Fibroblast of skin of scalp (primary cell): ENCODE data around the gene THOP1. TPM values are rescaled to one million over a fixed set of nuclear protein-coding genes. Genes with fewer than 3 reads are reported as not detected.

Experiments
- DNase-seq: peaks from one replicate; pipeline ENCODE4 v3.0.0-alpha.2; 2013
- polyA plus RNA-seq, 2 experiments: library from polyadenylated mRNA; unstranded; fragments of 120-200 nt; gene quantifications; one replicate each; pipeline ENCODE4 v1.2.1, GENCODE V29; 2013; ENCODE audit not compliant: insufficient read length in 2 of 2

The THOP1 gene
- 79.1 TPM for polyA plus RNA-seq (2013, experiment 1 of 2; ENCODE audit: insufficient read length)
- polyA plus RNA-seq (2013, experiment 2 of 2; ENCODE audit: insufficient read length): 70.3 TPM

DNA sequence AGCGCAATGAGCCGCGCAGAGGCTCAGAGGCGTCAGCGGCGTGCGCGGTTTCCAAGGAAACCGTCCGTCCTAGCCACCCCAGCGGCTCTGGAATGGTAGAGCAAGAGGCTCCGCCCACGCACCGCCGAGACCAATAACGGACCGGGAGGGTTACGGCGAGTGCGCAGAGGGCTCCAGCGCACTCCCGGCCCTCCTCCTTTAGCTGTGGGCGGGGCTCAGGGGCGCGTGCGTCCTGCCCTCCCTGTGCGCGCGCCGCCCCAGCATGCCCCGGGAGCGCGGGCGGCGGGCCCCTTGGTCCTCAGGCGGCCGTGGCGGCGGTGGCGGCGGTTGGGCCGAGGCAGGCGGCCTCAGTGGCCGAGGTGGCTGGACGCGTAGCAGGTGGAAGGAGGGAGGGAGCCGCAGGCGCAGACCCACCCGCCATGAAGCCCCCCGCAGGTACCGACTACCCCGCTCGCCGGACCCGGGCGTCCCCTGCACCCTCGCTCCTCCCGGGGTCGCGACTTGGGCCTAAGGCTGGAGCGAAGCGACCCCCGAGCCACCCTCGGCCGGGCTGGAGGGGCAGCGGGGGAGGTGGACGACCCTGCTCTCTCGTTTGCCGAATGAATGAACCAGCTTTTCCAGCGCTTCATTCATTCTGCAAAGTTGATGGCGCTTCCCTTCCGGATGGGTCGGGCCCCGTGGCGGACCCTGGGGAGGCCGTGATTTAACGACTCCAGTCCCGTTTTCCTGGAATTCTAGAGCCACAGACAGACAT is at the start of gene THOP1:
THOP1 (plus strand) TSS at position 260 of the 754 bp plus-strand sequence; CDS start at position 420, 160 bp downstream.
- peak; percentile 99 for DNase-seq

DNA sequence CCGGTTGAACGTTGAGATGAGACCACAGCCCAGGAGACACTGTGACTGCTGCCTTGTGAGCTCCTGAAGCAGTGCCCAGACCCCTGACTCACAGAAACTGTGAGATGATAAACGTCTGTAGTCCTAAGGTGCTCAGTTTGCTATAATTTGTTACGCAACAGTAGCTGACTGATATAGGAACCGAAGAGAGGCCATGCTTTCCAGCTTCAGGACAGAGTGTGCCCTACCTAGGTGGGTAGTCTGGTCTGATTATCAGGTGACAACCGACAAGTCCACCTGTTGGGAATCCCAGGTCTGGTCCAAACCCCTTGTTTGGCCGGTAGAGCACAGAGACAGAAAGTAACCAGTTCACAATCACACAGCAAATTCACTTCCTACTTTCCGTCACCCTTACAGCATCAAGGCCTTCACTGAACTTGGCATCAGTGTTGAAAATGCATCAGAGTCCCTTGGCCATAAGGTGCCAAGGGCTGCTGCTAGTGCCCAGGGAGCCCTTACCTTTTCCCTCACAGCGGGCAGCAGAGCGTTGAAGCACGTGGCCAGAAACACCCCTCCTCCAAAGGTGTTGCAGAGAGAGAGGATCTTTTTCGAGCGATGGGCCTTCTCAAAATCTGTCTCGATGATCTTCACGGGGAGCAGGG is 48.6 kb upstream of the THOP1 start:
- no peak for DNase-seq

DNA sequence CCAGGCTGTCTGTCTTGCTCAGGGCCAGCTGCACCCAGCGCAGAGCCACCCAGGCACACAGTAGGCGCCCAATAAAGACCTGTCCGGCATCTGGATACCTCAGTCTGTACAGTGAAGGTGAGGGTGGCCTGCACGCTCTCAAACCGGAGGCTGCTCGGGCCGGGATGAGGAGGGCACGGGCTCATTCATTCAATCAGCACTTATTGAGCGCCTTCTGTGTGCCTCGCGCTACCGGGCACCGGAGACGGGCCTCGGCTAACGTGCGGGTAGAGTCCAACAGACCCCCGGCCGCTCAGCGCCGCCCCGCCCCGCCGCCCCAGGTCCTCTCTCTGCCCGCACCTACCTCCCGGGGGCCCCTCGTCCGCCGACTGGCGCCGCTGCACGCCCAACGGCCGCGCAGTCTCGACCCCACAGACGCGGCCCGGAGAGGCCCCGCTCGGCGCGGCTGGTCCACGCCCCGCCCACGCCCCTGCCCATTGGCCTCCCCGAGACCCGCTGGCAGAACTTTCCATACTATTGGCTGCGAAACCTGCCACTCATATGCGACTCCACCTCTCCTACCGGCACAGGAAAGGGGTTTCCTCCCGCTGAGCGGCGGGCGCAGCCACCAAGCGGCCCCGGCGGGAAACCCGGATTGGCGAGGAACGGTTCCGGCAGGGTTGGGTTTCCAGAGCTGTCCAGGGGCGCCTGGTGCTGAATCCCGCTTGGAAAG is 45.5 kb upstream of the THOP1 start, which contains the start of gene SLC39A3:
SLC39A3 (minus strand) TSS at position 416 of the 712 bp plus-strand sequence. CDS start 2,760 bp downstream, outside the sequence.
- peak; percentile 99 for DNase-seq

DNA sequence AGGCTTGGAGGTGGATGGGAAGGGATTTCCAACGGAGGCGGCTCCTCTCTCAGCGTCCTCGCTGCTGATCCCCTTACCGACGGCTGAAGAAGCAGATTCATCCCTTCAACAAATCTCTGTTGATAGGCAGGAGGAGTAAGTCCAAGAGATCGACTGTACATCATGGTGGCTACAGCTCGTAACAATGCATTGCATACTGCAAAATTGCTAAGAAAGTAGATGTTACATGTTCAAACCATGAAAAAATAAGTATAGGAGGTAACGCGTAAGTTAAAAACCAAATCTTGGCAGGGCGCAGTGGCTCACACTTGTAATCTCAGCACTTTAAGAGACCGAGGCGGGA is 45.0 kb upstream of the THOP1 start:
- DNase-seq: no peak

DNA sequence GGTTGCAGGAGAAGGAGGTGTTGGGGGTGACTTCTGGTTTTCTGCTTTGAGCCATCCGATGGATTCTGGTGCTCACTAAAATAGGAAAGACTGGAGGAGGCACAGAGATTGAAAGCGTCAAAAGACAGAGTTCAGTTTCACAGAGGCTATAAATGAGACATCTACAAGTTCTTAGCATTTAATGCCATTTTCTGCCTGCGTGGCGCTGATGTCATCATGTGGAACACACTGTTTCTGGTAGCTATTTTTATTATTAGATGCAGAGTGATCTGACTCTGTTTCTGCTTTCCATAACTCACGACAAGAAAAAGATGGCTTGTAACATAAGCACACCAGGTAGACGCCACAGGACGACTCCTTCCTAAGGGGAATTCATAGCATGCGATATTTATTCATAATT is 42.2 kb upstream of the THOP1 start:
- DNase-seq: no peak

DNA sequence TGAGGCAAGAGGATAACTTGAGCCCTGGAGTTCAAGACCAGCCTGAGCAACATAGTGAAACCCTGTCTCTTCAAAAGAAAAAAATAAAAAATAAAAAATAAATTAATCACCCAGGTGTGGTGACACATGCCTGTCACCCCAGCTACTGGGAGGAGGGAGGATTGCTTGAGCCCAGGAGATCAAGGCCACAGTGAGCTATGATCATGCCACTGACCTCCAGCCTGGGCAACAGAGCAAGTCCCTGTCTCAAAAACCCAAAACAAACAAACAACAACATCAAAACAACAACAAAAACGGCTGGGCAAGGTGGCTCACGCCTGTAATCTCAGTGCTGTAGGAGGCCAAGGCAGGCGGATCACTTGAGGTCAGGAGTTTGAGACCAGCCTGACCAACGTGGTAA is 41.2 kb upstream of the THOP1 start:
- no peak for DNase-seq

DNA sequence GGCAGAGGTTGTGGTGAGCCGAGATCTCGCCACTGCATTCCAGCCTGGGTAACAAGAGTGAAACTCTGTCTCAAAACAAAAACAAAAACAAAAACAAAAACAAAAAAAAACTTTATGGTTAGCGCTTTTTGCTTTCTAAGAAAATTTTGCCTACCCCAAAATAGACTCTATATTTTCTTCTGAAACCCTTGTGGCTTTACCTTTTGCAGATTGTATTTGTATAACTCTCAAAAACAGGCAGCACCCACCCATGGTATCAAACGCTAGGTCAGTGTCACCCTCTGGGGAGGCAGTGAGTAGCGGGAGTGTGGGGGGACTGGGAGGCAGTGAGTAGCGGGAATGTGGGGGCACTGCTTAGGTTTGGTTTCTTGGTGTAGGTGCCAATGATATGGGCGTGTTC is 38.0 kb upstream of the THOP1 start:
- no peak for DNase-seq

DNA sequence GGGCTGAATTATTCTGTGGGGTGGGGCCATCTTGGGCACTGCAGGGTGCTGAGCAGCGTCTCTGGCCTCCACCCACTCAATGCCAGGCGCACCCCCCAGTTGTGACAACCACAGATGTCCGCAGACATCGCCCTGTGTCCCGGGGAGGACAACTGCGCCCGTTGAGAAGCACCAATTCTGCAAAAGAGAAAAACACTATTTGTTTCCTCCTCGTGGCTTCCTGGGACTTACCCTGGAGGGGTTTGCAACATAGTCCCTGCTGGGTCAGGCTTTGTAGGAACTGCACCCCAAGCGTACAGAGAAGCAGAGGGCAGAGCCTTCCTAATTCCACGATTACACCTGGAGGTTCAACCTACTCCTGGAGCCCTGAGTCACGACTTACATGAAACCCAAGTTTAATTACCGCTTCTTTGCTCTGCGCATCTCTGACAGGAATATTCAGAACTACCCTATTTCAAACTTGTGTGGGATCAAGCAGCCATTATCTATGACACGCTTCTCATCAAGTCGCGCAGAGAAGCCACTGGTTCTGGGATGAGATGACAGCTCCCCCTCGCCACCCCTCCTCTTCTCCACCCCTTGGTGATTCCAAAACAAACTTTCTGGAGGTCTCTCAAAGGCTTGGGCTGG is 34.4 kb upstream of the THOP1 start:
- DNase-seq: no peak

DNA sequence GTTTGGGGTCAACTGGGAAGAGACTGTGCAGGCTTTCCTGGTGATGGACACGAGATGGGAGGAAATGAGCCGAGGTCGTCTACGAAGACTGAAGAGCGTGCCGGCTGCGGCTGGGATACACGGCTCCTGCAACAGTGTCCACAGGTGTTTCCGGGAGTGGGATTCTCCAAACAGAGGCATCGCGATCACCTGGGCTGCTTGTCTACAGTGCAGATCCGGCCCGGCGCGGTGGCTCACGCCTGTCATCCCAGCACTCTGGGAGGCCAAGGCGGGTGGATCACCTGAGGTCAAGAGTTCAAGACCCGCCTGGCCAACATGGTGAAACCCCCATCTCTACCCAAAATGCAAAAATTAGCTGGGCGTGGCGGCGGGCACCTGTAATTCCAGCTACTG is 33.9 kb upstream of the THOP1 start:
- no peak for DNase-seq

DNA sequence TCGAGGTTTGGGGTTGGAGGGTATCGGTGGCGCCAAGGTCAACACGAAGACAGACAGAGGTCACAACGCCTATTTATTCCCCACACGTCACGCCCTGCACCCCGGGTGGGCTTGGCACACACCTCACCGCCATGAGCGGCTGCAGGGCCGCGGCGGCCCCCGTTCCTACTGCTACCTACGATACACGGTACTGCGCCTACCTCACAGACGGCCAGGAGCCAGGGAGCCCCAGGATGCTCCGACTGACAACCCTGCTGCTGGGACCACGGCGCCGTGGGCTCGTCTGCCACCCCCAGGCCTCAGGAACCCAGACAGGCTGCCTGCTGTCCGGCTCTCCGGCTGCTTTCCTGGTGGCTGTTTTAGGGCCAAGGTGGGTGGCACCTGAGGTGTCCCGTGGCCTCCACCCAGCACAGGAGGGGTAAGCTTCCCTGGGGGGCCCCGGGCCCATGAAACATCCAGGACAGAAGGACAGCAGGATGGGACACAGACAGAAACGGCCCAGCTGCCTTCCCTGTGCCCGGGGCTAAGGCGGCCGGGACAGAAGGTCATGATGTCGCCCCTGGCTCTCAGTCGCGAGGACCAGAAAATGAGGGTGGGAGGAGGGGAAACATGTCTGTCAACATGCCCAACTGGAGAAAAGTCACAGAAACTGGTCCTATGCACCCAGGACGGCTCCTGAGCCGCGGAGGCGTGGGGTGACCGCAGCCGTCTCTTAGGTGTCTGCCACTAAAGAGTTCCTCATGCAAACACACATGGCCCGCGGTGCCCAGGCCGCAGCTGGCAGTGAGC is 30.4 kb upstream of the THOP1 start:
- DNase-seq: no peak

DNA sequence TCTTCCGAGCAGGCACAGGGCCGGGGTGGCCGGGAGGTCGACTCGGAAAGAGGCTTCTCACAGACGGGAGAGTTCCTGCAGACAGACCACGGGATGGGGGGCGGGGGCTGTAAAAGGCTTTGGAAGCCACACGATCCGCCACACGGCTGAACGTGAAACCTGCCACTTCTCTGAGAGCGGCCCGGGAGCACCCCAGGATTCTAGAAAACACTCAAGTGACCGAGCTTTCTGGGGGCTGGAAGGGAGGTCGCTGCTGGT is 29.9 kb upstream of the THOP1 start:
- no peak for DNase-seq

DNA sequence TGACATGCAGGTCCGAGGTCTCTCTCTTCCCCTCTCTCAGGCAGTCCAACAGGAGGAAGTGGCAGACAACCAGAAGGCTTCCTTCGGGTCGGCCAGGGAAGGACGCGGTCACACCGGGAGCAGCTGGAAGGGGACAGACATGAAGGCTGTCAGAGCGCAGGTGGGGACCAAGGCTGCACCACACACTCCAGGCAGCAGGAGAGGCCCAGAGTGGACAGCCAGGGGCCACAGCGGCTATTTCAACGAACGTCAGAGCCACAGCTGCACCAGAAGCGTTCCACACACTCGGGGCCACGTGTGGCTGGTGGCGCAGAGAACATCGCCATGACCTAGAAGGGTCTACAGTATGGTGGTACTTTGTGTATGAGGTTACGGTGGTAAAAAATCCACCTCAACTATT is 29.5 kb upstream of the THOP1 start:
- DNase-seq: no peak

DNA sequence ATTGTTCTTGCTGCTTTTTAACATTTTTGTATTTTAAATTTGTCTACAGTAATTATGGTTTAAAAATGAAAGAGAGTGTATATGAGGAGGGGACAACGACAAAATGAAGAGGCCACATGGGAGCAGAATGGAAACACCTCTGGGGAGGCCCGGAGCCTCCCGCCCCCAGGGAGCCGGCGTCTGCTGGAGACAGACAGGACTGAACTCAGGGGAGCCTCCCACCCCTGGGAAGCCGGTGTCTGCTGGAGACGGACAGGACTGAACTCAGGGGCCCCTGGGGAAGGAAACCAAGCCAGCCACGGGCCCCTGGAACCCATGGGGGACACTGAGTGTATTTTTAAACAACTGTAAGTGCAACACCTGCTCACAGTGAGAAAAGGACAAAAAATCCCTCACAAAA is 28.8 kb upstream of the THOP1 start:
- no peak for DNase-seq

DNA sequence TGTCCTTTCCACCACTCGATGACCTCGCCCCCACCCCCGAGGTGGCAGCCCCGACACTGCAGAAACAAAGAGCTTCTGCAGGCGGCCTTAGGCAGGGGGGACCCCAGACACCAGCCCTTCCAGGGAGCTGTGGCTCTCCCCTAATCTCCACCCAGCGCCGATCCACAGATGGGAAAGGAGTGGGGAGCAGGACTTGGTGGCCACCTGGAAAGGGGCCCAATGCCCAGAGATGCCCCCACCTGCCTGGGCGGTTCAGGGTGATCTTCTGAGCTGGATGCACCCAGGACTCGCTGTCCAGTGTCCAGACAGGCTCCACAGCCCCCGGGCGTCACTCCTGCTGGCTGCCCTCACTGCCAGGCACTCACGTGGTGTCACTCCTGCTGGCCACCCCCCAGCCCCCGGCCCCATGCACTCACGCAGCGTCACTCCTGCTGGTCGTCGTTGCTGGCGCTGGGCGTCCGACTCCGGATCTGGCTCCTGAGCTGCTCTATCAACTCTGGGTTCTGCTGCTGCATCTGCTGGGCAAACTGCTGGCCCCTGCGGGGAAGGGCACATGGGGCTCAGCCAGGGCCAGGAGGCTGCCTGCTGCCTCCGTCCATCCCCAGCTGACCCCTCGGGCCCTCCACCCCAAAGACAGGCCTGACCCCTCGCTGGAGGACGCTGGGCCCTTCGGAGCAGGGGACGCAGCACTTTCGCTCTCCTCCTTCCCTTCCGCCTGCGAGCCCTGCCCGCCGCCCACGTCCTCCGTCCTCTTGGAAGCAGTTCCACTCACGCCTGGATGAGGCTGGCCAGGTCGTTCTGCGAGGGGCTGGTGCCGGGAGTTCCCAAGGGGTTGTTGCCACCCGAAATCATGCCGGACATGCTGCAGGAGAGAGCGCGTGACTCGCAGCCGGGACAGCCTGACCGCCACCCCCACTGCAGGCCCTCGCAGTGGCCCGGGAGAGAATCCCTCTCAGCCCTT is 28.1 kb upstream of the THOP1 start:
- DNase-seq: no peak

DNA sequence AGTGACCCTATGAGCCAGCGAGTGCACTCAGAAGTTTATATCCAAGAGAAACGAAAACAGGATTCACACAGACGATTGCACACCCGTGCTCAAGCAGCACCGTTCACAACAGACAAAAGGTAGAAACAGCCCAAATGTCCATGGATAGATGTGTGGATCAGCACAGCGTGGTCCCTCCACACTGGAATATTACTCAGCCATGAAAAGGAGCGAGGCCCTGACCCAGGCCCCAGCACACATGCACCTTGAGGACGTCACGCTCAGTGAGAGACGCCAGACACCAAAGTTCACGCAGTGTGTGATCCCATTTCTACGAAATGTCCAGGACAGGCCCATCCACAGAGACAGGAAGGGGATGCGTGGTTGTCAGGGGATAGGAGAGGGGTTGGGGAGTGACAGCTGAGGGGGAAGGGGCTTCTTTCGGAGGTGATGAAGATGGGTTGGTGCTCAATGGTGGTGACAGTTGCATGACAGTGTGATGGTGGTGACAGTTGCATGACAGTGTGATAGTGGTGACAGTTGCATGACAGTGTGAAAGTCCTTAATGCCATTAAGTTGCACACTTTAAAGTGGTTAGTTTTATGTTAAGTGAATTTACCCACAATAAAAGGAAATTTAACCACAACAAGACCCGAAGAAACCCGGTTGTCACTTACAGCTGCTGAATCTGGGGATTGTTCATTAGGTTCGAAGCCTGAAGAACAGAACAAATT is 26.5 kb upstream of the THOP1 start:
- DNase-seq: no peak

DNA sequence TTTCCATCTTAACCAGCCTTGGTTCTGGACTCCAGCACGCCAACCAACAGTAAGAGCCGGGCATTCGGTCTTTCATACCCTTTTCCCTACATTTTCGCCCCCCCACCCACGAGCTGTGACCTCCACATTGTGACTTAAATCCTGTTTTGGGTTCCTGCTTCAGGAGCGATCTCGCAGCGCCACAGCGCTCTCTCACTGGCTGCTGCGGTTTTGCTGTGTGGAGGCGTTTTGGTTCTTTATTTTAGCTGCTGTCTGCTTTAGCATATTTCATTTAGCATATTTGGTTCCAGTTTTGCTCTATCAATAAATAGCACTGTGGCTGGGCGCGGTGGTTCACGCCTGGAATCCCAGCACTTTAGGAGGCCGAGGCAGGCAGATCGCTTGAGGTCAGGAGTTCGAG is 25.9 kb upstream of the THOP1 start:
- no peak for DNase-seq

DNA sequence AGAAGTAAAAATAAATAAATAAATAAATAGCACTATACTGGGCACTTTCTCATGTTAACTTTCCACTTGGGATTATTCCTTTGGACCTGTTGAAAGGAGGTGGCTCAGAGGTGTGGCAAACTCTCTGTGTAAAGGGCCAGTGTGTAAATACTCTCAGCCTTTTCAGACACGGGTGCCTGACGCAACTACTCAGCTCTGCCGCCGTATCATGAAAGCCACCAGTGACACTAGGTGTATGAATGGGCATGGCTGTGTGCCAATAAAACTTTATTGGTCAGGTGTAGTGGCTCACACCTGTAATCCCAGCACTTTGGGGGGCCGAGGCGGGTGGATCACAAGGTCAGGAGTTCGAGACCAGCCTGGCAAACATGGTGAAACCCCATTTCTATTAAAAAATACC is 25.3 kb upstream of the THOP1 start:
- DNase-seq: no peak

DNA sequence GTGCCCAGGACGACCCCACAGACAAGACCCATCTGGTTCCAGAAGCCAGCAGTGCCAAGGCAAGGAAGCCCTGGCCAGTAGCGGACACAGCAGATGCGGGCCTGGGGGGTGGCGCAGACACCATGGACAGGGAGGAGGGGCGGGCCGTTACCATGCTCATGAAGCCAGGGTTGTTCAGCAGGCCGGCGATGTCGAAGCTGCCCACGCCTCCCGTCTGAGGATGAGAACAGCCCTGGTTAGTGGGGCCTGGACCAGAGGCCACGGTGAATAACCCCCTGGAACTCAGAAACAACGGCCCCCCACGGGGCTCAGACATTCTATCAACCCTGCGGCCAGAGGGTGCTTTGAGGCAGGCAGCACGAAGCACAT is 24.0 kb upstream of the THOP1 start:
- DNase-seq: no peak

DNA sequence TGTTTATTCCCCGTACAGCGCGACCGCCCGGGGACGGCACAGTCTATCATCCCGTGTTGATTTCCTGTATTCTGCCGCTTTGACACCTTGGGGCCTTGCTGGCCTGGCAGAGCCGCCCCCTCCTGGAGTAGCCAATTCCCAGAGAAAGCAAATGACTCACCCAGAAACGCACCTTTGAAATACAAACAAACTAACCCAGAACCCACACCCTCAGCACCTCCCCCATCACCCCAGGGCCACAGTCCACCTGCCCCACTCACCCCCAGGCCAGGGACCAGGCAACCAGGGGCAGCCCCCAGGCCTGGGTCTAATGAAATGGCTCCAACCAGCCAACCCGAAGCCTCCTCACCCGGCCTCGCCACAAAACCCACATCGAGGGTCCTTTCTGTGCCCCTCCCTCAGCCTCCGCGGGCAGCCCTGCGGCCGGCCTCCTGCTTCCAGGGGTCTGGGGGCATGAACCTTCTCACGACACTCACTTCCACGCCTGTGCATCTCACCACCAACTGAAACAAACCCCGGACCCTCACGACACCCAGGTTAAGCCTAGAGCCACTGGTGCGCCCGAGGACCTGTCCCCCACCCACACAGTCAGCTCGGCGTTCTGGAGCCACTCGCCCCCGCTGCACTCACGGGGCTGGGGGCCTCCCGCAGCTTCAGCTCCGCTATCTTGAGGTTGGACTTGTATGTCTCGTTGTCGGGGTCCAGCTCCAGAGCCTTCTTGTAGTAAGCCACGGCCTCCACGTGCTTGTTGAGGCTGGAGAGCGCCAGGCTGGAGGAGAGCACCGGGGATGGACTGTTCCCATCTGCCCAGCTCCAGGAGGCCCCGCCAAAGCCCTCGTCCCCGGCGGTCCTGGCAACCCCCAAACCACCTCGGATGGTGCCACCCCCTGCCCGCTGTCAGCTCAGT is 23.2 kb upstream of the THOP1 start:
- no peak for DNase-seq
